Activated T-helper 9 cell treated with anti-CD3 and anti-CD28 coated beads, Interleukin-2, amount 50 U/mL, for 16 hours (primary cell): ENCODE measurements around the gene NPIPB2.

ENCODE experiments used
- DNase-seq: peaks from one replicate; pipeline ENCODE4 v3.0.0-alpha.2; 2020; ENCODE audit warnings: low read depth

Gene NPIPB2

DNA sequence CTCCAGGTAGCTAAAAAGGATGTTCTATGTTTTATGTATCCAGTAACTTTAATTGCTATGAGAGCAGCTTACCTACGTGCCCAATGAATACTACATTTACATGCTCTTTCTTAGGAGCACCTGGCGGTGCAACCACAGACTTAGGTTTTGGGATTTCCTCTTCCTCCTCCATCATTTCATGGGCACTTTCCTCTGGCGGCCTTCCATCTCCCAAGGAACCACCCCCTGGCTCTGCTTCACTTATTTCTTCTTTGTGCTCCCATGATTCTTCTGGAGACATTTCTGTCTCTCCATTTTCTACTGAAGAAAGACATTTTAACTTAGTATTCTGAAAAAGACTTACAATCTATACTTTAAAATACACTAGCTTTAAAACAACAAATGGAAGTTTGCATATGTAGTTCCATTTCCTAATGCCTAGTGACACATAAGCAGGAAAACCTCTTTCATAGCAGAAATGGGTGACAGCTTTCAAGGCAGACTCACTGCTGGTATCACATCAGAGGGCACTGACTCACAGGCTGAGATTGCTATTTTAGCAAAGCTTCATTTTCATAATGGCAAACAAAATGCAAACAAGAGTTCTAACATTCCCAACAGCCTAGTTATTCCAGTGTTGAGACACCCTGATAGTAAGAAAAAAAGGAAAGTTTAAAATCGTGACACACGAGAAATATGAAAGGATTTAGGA is 45.2 kb downstream of the NPIPB2 start:
- DNase-seq = no peak

DNA sequence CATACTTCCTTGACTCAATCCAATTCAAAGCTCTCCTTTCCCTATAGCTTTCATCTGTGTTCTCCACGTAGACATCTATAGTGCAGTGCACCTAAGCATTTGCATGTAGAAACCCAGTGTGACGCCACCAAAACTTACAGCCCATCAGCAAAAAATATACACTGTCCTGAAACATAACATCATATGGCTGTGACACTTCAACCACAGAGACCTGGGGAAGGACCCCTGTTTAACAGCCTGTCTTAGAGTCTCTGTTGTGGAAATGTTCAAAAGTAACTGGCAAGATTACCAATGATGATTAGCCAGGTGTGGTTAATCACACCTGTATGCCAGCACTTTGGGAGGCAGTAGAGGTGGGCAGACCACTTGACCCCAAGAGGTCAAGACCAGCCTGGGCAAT is 48.3 kb downstream of the NPIPB2 start:
- no peak for DNase-seq

DNA sequence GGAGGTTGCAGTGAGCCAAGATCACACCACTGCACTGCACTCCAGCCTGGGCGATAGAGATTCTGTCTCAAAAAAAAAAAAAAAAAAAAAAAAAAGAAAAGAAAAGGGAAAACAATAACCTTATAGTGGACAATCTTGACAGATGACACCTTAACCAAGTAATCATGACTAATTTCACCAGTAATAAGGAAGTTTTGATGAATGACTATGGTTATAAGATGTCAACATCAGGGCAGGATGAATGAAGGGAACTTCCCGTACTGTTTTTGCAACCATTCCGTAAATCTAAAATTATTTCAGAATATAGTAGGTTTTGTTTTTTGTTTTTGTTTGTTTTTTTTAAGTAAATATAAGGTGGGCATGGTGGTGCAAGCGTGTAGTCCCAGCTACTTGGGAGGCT is 49.1 kb downstream of the NPIPB2 start:
- no peak for DNase-seq

DNA sequence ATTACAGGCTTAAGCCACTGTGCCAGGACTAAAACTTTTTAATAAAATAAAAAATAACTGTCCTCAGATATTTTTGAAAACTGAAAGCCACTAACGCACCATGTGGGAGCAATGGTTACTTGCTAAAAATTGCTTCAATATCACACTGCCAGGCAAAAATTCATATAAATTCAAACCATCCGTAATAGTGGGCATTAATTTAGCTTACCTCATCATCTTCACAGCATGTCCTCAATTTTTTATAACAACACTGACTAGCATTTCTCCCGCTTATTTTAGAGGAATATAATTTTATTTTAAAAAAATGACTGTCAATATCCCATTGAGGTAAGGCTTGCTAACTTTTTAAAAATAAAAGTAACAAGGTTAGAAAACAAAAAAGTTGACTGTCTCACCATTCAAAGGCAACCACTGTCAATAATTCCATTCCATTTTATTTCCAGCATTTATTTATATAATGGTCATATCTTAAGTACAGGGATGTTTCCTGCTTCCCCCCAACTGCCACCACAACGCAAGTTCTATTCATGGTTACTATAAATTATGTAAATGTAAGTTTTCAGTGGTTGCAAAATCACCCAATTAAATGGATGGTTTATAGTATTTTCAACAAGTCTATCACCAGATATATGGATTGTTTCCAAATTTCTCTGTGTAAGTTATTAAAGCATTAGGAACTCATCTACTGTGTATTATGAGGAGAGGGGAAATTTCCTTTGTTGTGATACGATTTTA is 51.4 kb downstream of the NPIPB2 start:
- no peak for DNase-seq

DNA sequence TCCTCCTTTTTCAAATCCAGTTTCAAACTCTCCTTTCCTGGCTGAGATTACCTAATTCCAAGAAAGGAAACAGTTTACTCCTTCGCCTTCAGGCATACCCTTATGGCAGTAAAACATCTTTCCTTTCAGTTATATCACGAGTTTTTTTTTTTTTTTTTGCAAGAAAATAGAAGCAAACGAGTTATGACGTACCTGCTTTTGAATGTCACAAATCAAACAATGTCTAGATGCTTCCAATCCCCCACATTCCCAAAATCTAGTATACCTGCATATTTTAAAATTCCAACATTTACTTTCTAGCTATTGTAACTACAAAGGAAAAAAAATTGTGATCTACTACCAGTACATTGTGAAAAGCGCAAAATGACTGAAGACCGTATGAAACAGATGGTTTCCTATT is 55.0 kb downstream of the NPIPB2 start:
- DNase-seq = no peak

DNA sequence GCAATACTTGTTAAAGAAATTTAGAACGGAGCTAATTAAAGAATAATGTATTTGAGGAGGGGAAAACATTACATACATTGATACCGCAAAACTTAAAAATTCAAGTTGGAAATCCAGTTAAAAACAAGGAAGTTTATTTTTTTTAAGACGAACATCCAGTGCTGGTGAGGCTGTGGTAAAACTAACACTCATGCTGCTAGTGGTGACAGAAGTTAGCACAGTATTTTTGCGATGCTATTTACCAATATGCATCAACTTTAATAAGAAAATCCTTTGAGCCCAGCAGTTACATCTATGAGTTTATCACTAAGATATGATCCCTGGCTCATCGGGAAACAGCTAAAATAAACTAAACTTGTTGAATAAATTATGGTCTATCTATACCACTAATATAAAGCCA is 57.8 kb downstream of the NPIPB2 start:
- DNase-seq = no peak

DNA sequence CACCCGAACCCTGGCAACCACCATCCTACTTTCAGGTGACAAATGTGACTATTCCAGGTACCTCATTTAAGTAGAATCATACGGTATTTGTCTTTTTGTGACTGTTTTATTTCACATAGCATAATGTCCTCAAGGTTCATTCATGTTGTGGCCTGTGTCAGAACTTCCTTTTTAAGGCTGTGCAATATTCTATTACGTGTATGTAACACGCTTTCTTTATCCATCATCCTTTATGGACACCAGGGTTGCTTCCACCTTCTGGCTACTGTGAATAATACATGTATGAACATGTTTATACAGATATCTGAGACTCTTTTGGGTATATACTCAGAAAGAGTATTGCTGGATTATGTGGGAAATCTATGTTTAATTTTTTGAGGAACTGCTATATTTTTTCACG is 61.8 kb downstream of the NPIPB2 start:
- no peak for DNase-seq

DNA sequence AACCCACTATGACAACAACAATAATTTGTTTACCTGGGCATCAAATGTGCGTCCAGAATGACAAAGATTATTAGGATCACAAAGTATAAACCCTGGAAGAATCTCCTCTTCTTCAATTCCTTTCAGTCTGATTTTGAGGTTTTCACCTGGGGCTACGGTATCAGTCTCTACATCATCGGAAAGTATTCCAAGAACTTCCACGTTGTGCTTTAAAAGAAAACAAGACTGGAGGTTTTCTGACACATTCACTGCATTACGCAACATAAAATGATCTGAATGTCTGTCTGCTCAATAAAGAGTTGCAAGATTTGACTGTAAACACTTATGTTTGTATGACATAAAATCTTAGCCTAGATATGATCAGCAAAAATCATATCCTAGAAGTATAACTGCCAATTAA is 64.5 kb downstream of the NPIPB2 start:
- DNase-seq = no peak
